ENCODE measurements around the gene EID3. TPM values are rescaled to one million over a fixed set of nuclear protein-coding genes. Genes with fewer than 3 reads are reported as not detected.

The EID3 gene
- polyA plus RNA-seq, 2 of the 4 experiments (the other 2 are of a cell fraction): 6.8 to 12.2 TPM

GRCh38 chr12:104354167-104354867 lies 50.8 kb downstream of the EID3 start (continued):
- TF ChIP-seq MAZ (IDR thresholded peaks at IDR 0.05; ENCODE audit: borderline replicate concordance, low read depth, low read length): no peak
- no peak for TF ChIP-seq GATA3 (IDR thresholded peaks at IDR 0.05; ENCODE audit: borderline replicate concordance)
- peak in 1 of 2 experiments; percentile 27; a peak in 2 of 5 replicates for TF ChIP-seq JUN (IDR thresholded peaks at IDR 0.05)
- TF ChIP-seq CTCF (IDR thresholded peaks at IDR 0.05): no peak
- TF ChIP-seq PBX3 (IDR thresholded peaks at IDR 0.05): peak; percentile 42; the same call in 1 of the 2 replicates
- peak; percentile 71 for TF ChIP-seq HMGXB4 (CRISPR knock-in tag; IDR thresholded peaks at IDR 0.05; ENCODE audit: borderline replicate concordance)
- TF ChIP-seq TFCP2L1 (CRISPR knock-in tag; IDR thresholded peaks at IDR 0.05): peak; percentile 92
- TF ChIP-seq ZFP36 (IDR thresholded peaks at IDR 0.05; ENCODE audit: borderline replicate concordance, partially characterized antibody): no peak
- no peak; the same call in 1 of the 2 replicates for TF ChIP-seq HOXB5 (CRISPR knock-in tag; IDR thresholded peaks at IDR 0.05)
- no peak for TF ChIP-seq ELK1 (IDR thresholded peaks at IDR 0.05; ENCODE audit: low read depth, low read length)
- TF ChIP-seq ZNF302 (CRISPR knock-in tag; IDR thresholded peaks at IDR 0.05): no peak
- no peak for TF ChIP-seq HDAC2 (IDR thresholded peaks at IDR 0.05)
- no peak for TF ChIP-seq USF2 (IDR thresholded peaks at IDR 0.05)
- no peak for TF ChIP-seq CBX8 (IDR thresholded peaks at IDR 0.05)
- TF ChIP-seq CHD2 (IDR thresholded peaks at IDR 0.05; ENCODE audit: low read length, partially characterized antibody): no peak
- no peak for TF ChIP-seq POLR2A (IDR thresholded peaks at IDR 0.05; ENCODE audit: low read length)
- no peak for TF ChIP-seq MYC (IDR thresholded peaks at IDR 0.05; ENCODE audit: borderline replicate concordance, low read length)
- TF ChIP-seq E2F6 (IDR thresholded peaks at IDR 0.05; ENCODE audit: borderline replicate concordance, low read depth): no peak
- TF ChIP-seq POLR2AphosphoS2 (conservative IDR thresholded peaks at IDR 0.05; ENCODE audit: low read length): no peak; the same call in 1 of the 2 replicates
- peak; percentile 90 for TF ChIP-seq EHF (CRISPR knock-in tag; IDR thresholded peaks at IDR 0.05)
- TF ChIP-seq JUNB (IDR thresholded peaks at IDR 0.05): 0 out of 2 replicates have a peak, but pooled peaks have one; percentile 9
- no peak for TF ChIP-seq BCL3 (IDR thresholded peaks at IDR 0.05)
- no peak for TF ChIP-seq RCOR1 (IDR thresholded peaks at IDR 0.05; ENCODE audit: low read depth, low read length)
- TF ChIP-seq RARB (CRISPR knock-in tag; IDR thresholded peaks at IDR 0.05): peak; percentile 78
- TF ChIP-seq ESRRA (IDR thresholded peaks at IDR 0.05; ENCODE audit: borderline replicate concordance, low read length): no peak
- no peak for TF ChIP-seq ZC3H11A (IDR thresholded peaks at IDR 0.05)
- TF ChIP-seq REST (IDR thresholded peaks at IDR 0.05): no peak
- peak; percentile 97 for TF ChIP-seq HOXA7 (CRISPR knock-in tag; IDR thresholded peaks at IDR 0.05)
- TF ChIP-seq HOXB13 (CRISPR knock-in tag; IDR thresholded peaks at IDR 0.05; ENCODE audit: low read depth): no peak
- no peak for TF ChIP-seq PHF8 (IDR thresholded peaks at IDR 0.05; ENCODE audit: borderline replicate concordance, low read depth)
